GM18519 (cell line): Measurements from ENCODE around the gene SLC25A18.
"Not testable (repeated sequence)": the region's sequence is repeated elsewhere in the genome, so short reads cannot be mapped to it uniquely, and the experiment has no call there.

ENCODE experiments used
- ATAC-seq: cut with Tn5 transposase; IDR thresholded peaks from one replicate; pipeline ENCODE4 v1.9.1; 2021; ENCODE audit warnings: mild to moderate bottlenecking, moderate library complexity; ENCODE audit not compliant: unreplicated experiment, low FRiP score

SLC25A18 gene

GRCh38 chr22:17562906-17563870, at the start of gene SLC25A18:
Gene SLC25A18 (plus strand): TSS chr22:17563498. CDS start chr22:17579945, 16,447 bp downstream.
- ATAC-seq, result no peak

- no peak for ATAC-seq
These were observed 49.7 kb upstream of the SLC25A18 start for GRCh38 chr22:17513612-17514011.

- ATAC-seq, result no peak
These were observed 49.2 kb upstream of the SLC25A18 start for GRCh38 chr22:17514084-17514483.

GRCh38 chr22:17518406-17518805, 44.9 kb upstream of the SLC25A18 start:
- no peak for ATAC-seq

GRCh38 chr22:17521971-17522370, 41.3 kb upstream of the SLC25A18 start:
- not testable (repeated sequence) for ATAC-seq

GRCh38 chr22:17523925-17524324, 39.4 kb upstream of the SLC25A18 start:
- no peak for ATAC-seq

- ATAC-seq, result no peak
These were observed 27.0 kb upstream of the SLC25A18 start for GRCh38 chr22:17536269-17536668.

GRCh38 chr22:17537155-17537554, 26.1 kb upstream of the SLC25A18 start:
- no peak for ATAC-seq

GRCh38 chr22:17540481-17540880, 22.8 kb upstream of the SLC25A18 start:
- no peak for ATAC-seq

- no peak for ATAC-seq
These were observed 21.8 kb upstream of the SLC25A18 start for GRCh38 chr22:17541476-17541875.

GRCh38 chr22:17542452-17542851, 20.8 kb upstream of the SLC25A18 start:
- no peak for ATAC-seq

GRCh38 chr22:17548010-17548755, 15.1 kb upstream of the SLC25A18 start:
- no peak for ATAC-seq

GRCh38 chr22:17548756-17549035, 14.6 kb upstream of the SLC25A18 start:
- ATAC-seq, result no peak

- ATAC-seq, result no peak
These were observed 14.1 kb upstream of the SLC25A18 start for GRCh38 chr22:17549183-17549582.

GRCh38 chr22:17549655-17550054, 13.6 kb upstream of the SLC25A18 start:
- no peak for ATAC-seq

- ATAC-seq, result no peak
These were observed 10.6 kb upstream of the SLC25A18 start for GRCh38 chr22:17552737-17553136.

GRCh38 chr22:17554814-17555213, 8.5 kb upstream of the SLC25A18 start:
- ATAC-seq, result no peak

- no peak for ATAC-seq
These were observed 4.1 kb upstream of the SLC25A18 start for GRCh38 chr22:17559188-17559587.

GRCh38 chr22:17563936-17564391, 666 bp downstream of the SLC25A18 start:
- ATAC-seq, result no peak

- ATAC-seq, result not testable (repeated sequence)
These were observed 2.9 kb downstream of the SLC25A18 start for GRCh38 chr22:17566016-17566687.

GRCh38 chr22:17566776-17567175, 3.5 kb downstream of the SLC25A18 start:
- ATAC-seq, result no peak
